ENCODE data around the gene ATP5PB.

The ATP5PB gene

GRCh38 chr1:111449703-111450017 lies 396 bp downstream of the ATP5PB start:
- no peak for TF ChIP-seq FOXA1 (IDR thresholded peaks at IDR 0.05)
- no peak for TF ChIP-seq SUZ12 (IDR thresholded peaks at IDR 0.05)
- no peak for TF ChIP-seq L3MBTL2 (conservative IDR thresholded peaks at IDR 0.05)
- TF ChIP-seq, protein P1, sequence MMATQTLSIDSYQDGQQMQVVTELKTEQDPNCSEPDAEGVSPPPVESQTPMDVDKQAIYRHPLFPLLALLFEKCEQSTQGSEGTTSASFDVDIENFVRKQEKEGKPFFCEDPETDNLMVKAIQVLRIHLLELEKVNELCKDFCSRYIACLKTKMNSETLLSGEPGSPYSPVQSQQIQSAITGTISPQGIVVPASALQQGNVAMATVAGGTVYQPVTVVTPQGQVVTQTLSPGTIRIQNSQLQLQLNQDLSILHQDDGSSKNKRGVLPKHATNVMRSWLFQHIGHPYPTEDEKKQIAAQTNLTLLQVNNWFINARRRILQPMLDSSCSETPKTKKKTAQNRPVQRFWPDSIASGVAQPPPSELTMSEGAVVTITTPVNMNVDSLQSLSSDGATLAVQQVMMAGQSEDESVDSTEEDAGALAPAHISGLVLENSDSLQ (IDR thresholded peaks at IDR 0.05) = no peak
- no peak for TF ChIP-seq HDGF (IDR thresholded peaks at IDR 0.05; ENCODE audit: borderline replicate concordance)
- no peak for TF ChIP-seq ZNF384 (IDR thresholded peaks at IDR 0.05)
- TF ChIP-seq TARDBP (IDR thresholded peaks at IDR 0.05) = no peak
- TF ChIP-seq SP1 (IDR thresholded peaks at IDR 0.05) = no peak
- TF ChIP-seq ARNT (IDR thresholded peaks at IDR 0.05) = no peak
- no peak for TF ChIP-seq LEF1 (IDR thresholded peaks at IDR 0.05; ENCODE audit: borderline replicate concordance)
- no peak for TF ChIP-seq NFRKB (IDR thresholded peaks at IDR 0.05)
- no peak for TF ChIP-seq FOXM1 (IDR thresholded peaks at IDR 0.05; ENCODE audit: borderline replicate concordance)
- no peak for TF ChIP-seq CTBP1 (IDR thresholded peaks at IDR 0.05; ENCODE audit: borderline replicate concordance)
- no peak for TF ChIP-seq BHLHE40 (IDR thresholded peaks at IDR 0.05; ENCODE audit: borderline replicate concordance)
- no peak for TF ChIP-seq ELF4 (IDR thresholded peaks at IDR 0.05)
- no peak for TF ChIP-seq FOXK2 (IDR thresholded peaks at IDR 0.05)
- no peak for DNase-seq (ENCODE audit: extremely low spot score)
- POLR2A ChIA-PET = no interaction called here
- CTCF ChIA-PET = no interaction called here

DNA sequence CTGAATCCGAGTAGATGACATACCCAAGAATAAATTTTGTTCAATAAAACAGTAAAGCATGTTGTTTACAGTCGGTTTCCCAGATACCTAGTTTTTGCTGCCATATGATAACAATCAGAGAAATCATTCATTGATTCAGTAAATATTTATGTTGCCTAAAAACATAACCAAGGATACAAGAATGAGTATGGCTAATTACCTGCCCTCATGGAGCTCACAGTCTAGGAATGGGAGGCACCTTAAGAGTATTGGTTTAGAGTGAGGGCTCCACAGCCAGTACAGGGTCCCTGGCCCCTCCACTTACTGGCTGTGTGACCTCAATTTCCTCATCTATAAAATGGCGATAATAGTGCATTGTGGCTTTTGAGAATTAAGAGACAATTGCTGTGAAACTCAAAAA lies 921 bp downstream of the ATP5PB start:
- no peak for DNase-seq (ENCODE audit: extremely low spot score)
- POLR2A ChIA-PET = no interaction called here
- CTCF ChIA-PET = no interaction called here
- TF ChIP-seq HDGF (IDR thresholded peaks at IDR 0.05; ENCODE audit: borderline replicate concordance) (no peak), BHLHE40 (IDR thresholded peaks at IDR 0.05; ENCODE audit: borderline replicate concordance) (no peak), ZNF384 (IDR thresholded peaks at IDR 0.05) (no peak), ARNT (IDR thresholded peaks at IDR 0.05) (no peak), TARDBP (IDR thresholded peaks at IDR 0.05) (no peak), ELF4 (IDR thresholded peaks at IDR 0.05) (no peak), SP1 (IDR thresholded peaks at IDR 0.05) (no peak), NFRKB (IDR thresholded peaks at IDR 0.05) (no peak), SUZ12 (IDR thresholded peaks at IDR 0.05) (no peak), LEF1 (IDR thresholded peaks at IDR 0.05; ENCODE audit: borderline replicate concordance) (no peak), CTBP1 (IDR thresholded peaks at IDR 0.05; ENCODE audit: borderline replicate concordance) (no peak), L3MBTL2 (conservative IDR thresholded peaks at IDR 0.05) (no peak), FOXM1 (IDR thresholded peaks at IDR 0.05; ENCODE audit: borderline replicate concordance) (no peak)
- TF ChIP-seq, protein P1 (IDR thresholded peaks at IDR 0.05) = no peak

DNA sequence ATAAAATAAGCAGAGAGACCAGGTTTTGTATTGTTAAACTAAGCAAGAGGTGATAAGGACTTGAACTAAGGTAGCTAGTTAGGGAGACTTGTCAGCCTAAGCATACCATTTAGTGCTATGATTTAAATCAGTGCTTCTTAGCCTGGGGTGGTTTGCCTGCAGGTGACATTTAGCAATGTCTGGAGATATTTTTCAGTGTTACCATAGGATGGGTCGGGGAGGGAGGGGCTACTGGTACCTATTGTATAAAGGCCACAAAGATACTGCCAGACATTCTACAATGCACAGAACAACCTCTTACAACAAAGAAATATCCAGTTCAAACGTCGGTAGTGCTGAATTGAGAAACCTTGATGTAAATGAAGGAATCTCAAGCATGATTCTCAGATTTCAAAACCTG lies 3.3 kb downstream of the ATP5PB start:
- TF ChIP-seq BHLHE40 (IDR thresholded peaks at IDR 0.05; ENCODE audit: borderline replicate concordance) (no peak), HDGF (IDR thresholded peaks at IDR 0.05; ENCODE audit: borderline replicate concordance) (no peak), FOXA1 (IDR thresholded peaks at IDR 0.05) (no peak), L3MBTL2 (conservative IDR thresholded peaks at IDR 0.05) (no peak), FOXK2 (IDR thresholded peaks at IDR 0.05) (no peak), LEF1 (IDR thresholded peaks at IDR 0.05; ENCODE audit: borderline replicate concordance) (no peak), ZNF384 (IDR thresholded peaks at IDR 0.05) (no peak), ARNT (IDR thresholded peaks at IDR 0.05) (no peak), SUZ12 (IDR thresholded peaks at IDR 0.05) (no peak), NFRKB (IDR thresholded peaks at IDR 0.05) (no peak), FOXM1 (IDR thresholded peaks at IDR 0.05; ENCODE audit: borderline replicate concordance) (no peak)
- TF ChIP-seq, protein P1 (IDR thresholded peaks at IDR 0.05) = no peak
- POLR2A ChIA-PET = no interaction called here
- no peak for DNase-seq (ENCODE audit: extremely low spot score)
- CTCF ChIA-PET = interaction anchor here (1.0 kb wide), 1 partner anchor 10 kb away, joined by 3 read pairs; no protein-coding TSS in a partner anchor

GRCh38 chr1:111453706-111454105 lies 4.4 kb downstream of the ATP5PB start:
- no peak for DNase-seq (ENCODE audit: extremely low spot score)
- POLR2A ChIA-PET = no interaction called here
- CTCF ChIA-PET = interaction anchor here (1.0 kb wide), 1 partner anchor 9 kb away, joined by 3 read pairs; no protein-coding TSS in a partner anchor
- no peak for TF ChIP-seq HDGF (IDR thresholded peaks at IDR 0.05; ENCODE audit: borderline replicate concordance)
- TF ChIP-seq SP1 (IDR thresholded peaks at IDR 0.05) = no peak
- TF ChIP-seq ARNT (IDR thresholded peaks at IDR 0.05) = no peak
- TF ChIP-seq NFRKB (IDR thresholded peaks at IDR 0.05) = no peak
- no peak for TF ChIP-seq FOXK2 (IDR thresholded peaks at IDR 0.05)
- TF ChIP-seq, protein P1 (IDR thresholded peaks at IDR 0.05) = no peak
- no peak for TF ChIP-seq CTBP1 (IDR thresholded peaks at IDR 0.05; ENCODE audit: borderline replicate concordance)
- no peak for TF ChIP-seq ELF4 (IDR thresholded peaks at IDR 0.05)
- no peak for TF ChIP-seq TARDBP (IDR thresholded peaks at IDR 0.05)
- TF ChIP-seq FOXM1 (IDR thresholded peaks at IDR 0.05; ENCODE audit: borderline replicate concordance) = no peak
- no peak for TF ChIP-seq BHLHE40 (IDR thresholded peaks at IDR 0.05; ENCODE audit: borderline replicate concordance)
- no peak for TF ChIP-seq ZNF384 (IDR thresholded peaks at IDR 0.05)
- no peak for TF ChIP-seq L3MBTL2 (conservative IDR thresholded peaks at IDR 0.05)
- no peak for TF ChIP-seq SUZ12 (IDR thresholded peaks at IDR 0.05)

DNA sequence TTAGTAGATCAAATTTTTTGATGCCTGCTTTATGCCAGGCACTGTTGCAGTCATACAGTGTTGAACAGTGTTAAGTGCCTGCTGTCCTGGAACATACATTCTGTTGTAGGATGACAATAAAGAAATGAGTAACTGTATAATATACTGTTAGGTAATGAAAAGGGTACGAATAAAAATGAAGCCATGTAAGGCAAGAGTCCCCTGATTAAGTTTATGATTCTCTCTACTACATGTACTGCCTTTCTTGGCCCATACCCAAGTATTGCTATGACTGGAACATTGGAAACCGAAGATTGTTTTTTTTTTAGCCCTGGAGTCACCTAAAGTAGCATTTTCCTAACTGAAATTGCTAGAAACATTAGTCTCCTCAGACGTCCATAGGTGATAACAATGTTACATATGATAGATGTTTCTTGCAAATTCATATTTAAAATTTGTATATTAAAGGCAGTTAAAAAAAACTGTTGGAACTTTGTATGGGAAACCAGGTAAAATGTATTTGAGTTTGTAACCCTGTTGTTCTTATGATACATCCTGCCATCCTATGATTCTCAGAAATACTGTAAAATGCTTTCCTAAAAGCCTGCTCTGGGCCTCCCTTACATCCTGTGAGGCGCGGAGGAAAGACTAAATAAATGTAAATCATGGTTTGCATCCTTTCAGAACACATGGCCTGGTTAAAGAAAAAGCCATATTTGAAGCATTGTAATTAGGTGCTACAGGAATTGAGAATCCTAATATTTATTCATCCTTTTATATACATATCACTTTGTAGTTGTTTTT lies 5.8 kb downstream of the ATP5PB start:
- POLR2A ChIA-PET = no interaction called here
- TF ChIP-seq ELF4 (IDR thresholded peaks at IDR 0.05) = no peak
- TF ChIP-seq LEF1 (IDR thresholded peaks at IDR 0.05; ENCODE audit: borderline replicate concordance) = no peak
- no peak for TF ChIP-seq FOXK2 (IDR thresholded peaks at IDR 0.05)
- CTCF ChIA-PET = no interaction called here

More for the DNA sequence above, 5.8 kb downstream of the ATP5PB start:
- DNase-seq (ENCODE audit: extremely low spot score) = no peak

All from HEK293T (cell line).